Loucy (cell line): ENCODE data around the gene C12orf60.

Experiments used
- H2AFZ ChIP-seq: fragments of 200-600 bp; sonication (generic); 2 replicates; pipeline ENCODE4 v1.6.0; 2016; ENCODE audit warnings: antibody characterized with exemption, mild to moderate bottlenecking, low read length, moderate library complexity
- H3F3A ChIP-seq: fragments of 200-600 bp; 2 replicates; pipeline ENCODE4 v1.6.0; 2016; ENCODE audit warnings: antibody characterized with exemption, low read depth, mild to moderate bottlenecking
- H3K27me3 ChIP-seq: fragments of 200-600 bp; sonication (generic); 2 replicates; pipeline ENCODE4 v1.6.1; 2014; ENCODE audit warnings: low read length, mild to moderate bottlenecking; ENCODE audit not compliant: insufficient read depth, poor library complexity, severe bottlenecking
- H3K36me3 ChIP-seq: fragments of 200-600 bp; sonication (generic); 2 replicates; pipeline ENCODE4 v1.6.1; 2016; ENCODE audit warnings: low read length; ENCODE audit not compliant: insufficient read depth
- H3K4me1 ChIP-seq: fragments of 200-600 bp; sonication (generic); 2 replicates; pipeline ENCODE4 v1.5.1; 2014; ENCODE audit warnings: low read length, mild to moderate bottlenecking; ENCODE audit not compliant: insufficient read depth, poor library complexity, severe bottlenecking
- H3K4me2 ChIP-seq: fragments of 200-600 bp; sonication (generic); 2 replicates; pipeline ENCODE4 v1.6.0; 2014; ENCODE audit warnings: antibody characterized with exemption, low read length, low read depth, mild to moderate bottlenecking; ENCODE audit not compliant: poor library complexity, severe bottlenecking
- H3K4me3 ChIP-seq: fragments of 200-600 bp; sonication (generic); 2 replicates; pipeline ENCODE4 v1.5.1; 2014; ENCODE audit warnings: low read length, mild to moderate bottlenecking, mixed read lengths; ENCODE audit not compliant: poor library complexity, severe bottlenecking
- H3K79me2 ChIP-seq: fragments of 200-600 bp; sonication (generic); 2 replicates; pipeline ENCODE4 v1.6.1; 2014; ENCODE audit warnings: low read length; ENCODE audit not compliant: insufficient read depth
- H3K9ac ChIP-seq: fragments of 200-600 bp; sonication (generic); 2 replicates; pipeline ENCODE4 v1.6.0; 2014; ENCODE audit warnings: mild to moderate bottlenecking, low read depth, low read length, moderate library complexity; ENCODE audit not compliant: poor library complexity, severe bottlenecking
- H3K9me2 ChIP-seq: fragments of 200-600 bp; sonication (generic); replicated peaks from 2 replicates; pipeline ENCODE4 v1.6.1; 2016; ENCODE audit warnings: low read depth, low read length, mixed read lengths
- H3K9me3 ChIP-seq: fragments of 200-600 bp; sonication (generic); 2 replicates; pipeline ENCODE4 v1.6.1; 2014; ENCODE audit warnings: mild to moderate bottlenecking, antibody characterized with exemption, low read length, low read depth; ENCODE audit not compliant: insufficient read depth
- H4K20me1 ChIP-seq: fragments of 200-600 bp; sonication (generic); 2 replicates; pipeline ENCODE4 v1.6.0; 2014; ENCODE audit warnings: antibody characterized with exemption, low read length, mild to moderate bottlenecking; ENCODE audit not compliant: insufficient read depth, poor library complexity, severe bottlenecking
- EZH2phosphoT487 ChIP-seq: fragments of 200-600 bp; IDR thresholded peaks from 2 replicates; pipeline ENCODE4 v1.6.1; 2018; ENCODE audit warnings: antibody characterized with exemption, mild to moderate bottlenecking, moderate library complexity, borderline replicate concordance
- TF ChIP-seq, protein P1 (sequence below): fragments of 200-600 bp; sonication (generic); conservative IDR thresholded peaks from 2 replicates; pipeline ENCODE4 v1.5.1; 2014; ENCODE audit warnings: mild to moderate bottlenecking, antibody characterized with exemption, low read length

C12orf60 gene

DNA sequence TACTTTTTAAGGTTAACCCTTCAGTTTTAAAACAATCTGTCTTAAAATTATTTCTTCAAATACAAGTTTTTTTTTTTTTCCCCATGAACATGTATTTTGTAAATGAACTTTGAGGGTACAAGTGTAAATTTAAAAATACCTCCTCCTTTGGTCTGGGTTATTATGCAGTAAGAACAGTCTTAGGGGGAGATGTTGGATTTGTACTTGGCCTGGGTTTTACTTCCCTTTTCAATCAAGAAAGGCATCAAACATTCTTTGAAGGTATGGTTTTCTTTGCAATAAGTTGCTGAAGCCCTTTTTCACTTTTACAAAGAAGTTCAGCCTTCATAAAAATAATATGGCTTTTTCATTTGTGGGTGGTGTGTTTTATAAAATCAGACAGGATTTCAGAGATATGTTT lies 20.7 kb upstream of the C12orf60 start:
- no peaks in the 10 kb centered on the region for H3K27me3 ChIP-seq

DNA sequence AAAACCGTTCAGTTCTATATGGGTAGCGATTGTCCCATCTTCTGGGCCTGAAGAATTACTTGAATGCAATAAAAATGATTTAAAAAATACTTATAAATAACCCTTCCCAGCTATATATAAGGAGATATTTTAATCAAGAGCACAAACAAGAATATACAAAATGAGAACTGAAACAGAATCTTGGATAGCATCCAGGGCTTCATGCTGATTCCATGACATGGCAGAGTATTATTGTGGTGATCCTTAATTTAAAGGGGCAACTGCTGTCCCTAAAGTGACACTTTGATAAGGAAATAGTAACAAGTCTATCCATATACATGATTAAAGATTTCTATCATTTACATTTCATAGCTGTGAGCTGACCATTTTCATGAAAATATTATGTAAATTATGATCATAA lies 19.0 kb upstream of the C12orf60 start:
- Histone ChIP-seq H3K27me3 (no peaks in the 10 kb centered on the region), H3K4me2 (no peak overlapping the region), H3K36me3 (peaks cover 47% of the 10 kb centered on the region), H3K4me1 (peaks cover 11% of the 10 kb centered on the region), H3F3A (no peaks in the 10 kb centered on the region), H2AFZ (no peak overlapping the region), H4K20me1 (no peaks in the 10 kb centered on the region), H3K9me3 (no peaks in the 10 kb centered on the region), H3K9me2 (no peaks in the 10 kb centered on the region), H3K79me2 (no peaks in the 10 kb centered on the region), H3K9ac (no peak overlapping the region), H3K4me3 (no peak overlapping the region)
- TF ChIP-seq EZH2phosphoT487, result no peak
- TF ChIP-seq, protein P1, sequence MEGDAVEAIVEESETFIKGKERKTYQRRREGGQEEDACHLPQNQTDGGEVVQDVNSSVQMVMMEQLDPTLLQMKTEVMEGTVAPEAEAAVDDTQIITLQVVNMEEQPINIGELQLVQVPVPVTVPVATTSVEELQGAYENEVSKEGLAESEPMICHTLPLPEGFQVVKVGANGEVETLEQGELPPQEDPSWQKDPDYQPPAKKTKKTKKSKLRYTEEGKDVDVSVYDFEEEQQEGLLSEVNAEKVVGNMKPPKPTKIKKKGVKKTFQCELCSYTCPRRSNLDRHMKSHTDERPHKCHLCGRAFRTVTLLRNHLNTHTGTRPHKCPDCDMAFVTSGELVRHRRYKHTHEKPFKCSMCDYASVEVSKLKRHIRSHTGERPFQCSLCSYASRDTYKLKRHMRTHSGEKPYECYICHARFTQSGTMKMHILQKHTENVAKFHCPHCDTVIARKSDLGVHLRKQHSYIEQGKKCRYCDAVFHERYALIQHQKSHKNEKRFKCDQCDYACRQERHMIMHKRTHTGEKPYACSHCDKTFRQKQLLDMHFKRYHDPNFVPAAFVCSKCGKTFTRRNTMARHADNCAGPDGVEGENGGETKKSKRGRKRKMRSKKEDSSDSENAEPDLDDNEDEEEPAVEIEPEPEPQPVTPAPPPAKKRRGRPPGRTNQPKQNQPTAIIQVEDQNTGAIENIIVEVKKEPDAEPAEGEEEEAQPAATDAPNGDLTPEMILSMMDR, result no peak

More for the DNA sequence above, 20.7 kb upstream of the C12orf60 start:
- Histone ChIP-seq H3K9ac (no peak overlapping the region), H2AFZ (no peak overlapping the region), H3K36me3 (peaks cover 30% of the 10 kb centered on the region), H4K20me1 (no peaks in the 10 kb centered on the region), H3K9me2 (no peaks in the 10 kb centered on the region), H3K4me3 (no peak overlapping the region), H3F3A (no peaks in the 10 kb centered on the region), H3K4me1 (peaks cover 11% of the 10 kb centered on the region), H3K4me2 (no peak overlapping the region), H3K9me3 (no peaks in the 10 kb centered on the region), H3K79me2 (no peaks in the 10 kb centered on the region)
- TF ChIP-seq, protein P1, result no peak
- TF ChIP-seq EZH2phosphoT487, result no peak

DNA sequence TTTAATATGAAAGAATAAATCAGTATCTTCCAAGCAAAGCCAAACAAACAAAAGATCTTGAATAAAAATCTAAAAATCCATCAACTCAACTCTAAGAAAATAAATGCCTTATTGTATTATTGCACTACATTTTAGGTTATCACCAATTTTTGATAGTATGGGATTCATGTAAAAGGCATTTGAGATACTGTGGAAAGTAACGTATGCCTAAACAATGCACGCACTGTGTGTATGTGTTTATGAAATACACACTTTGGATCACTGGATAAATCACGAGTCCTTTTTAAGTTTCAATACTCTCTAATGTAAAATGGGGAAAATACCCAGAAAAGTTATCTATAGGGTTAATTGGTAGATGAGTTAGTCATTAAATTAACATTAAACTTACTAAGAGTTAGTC lies 17.9 kb upstream of the C12orf60 start:
- H3K4me1 ChIP-seq, result peaks cover 5% of the 10 kb centered on the region
- TF ChIP-seq, protein P1, result no peak
- no peak for TF ChIP-seq EZH2phosphoT487
- peaks cover 58% of the 10 kb centered on the region for H3K36me3 ChIP-seq
- H3F3A ChIP-seq, result no peaks in the 10 kb centered on the region
- H3K79me2 ChIP-seq, result no peaks in the 10 kb centered on the region
- H3K9me2 ChIP-seq, result no peaks in the 10 kb centered on the region
- no peak overlapping the region for H3K4me3 ChIP-seq
- no peak overlapping the region for H3K9ac ChIP-seq
- H3K4me2 ChIP-seq, result no peak overlapping the region
- no peaks in the 10 kb centered on the region for H3K9me3 ChIP-seq
- no peak overlapping the region for H2AFZ ChIP-seq
- no peaks in the 10 kb centered on the region for H4K20me1 ChIP-seq
- no peaks in the 10 kb centered on the region for H3K27me3 ChIP-seq
